Measurements from ENCODE around the gene OR52B2.

DNA sequence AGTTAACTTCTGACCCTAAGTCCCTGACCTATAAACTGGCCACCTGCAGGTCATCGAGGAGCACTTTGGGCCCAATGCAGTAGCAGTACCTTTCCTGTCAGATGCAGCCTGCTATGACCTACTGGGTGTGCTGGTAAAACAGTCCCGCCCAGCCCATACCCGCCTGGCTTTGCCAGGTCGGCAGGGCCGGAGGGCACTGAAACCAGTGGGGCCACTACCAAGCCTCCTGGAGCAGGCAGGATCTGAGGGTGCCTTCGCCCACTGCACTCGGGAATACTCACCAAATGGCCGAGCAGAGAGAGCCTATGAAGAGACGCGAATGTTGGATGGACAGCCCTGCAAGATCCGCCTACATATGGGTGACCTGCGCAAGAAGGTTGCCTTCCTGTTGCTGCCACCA lies 39.7 kb upstream of the OR52B2 start:
- TF ChIP-seq, protein P1, sequence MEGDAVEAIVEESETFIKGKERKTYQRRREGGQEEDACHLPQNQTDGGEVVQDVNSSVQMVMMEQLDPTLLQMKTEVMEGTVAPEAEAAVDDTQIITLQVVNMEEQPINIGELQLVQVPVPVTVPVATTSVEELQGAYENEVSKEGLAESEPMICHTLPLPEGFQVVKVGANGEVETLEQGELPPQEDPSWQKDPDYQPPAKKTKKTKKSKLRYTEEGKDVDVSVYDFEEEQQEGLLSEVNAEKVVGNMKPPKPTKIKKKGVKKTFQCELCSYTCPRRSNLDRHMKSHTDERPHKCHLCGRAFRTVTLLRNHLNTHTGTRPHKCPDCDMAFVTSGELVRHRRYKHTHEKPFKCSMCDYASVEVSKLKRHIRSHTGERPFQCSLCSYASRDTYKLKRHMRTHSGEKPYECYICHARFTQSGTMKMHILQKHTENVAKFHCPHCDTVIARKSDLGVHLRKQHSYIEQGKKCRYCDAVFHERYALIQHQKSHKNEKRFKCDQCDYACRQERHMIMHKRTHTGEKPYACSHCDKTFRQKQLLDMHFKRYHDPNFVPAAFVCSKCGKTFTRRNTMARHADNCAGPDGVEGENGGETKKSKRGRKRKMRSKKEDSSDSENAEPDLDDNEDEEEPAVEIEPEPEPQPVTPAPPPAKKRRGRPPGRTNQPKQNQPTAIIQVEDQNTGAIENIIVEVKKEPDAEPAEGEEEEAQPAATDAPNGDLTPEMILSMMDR (conservative IDR thresholded peaks at IDR 0.05; ENCODE audit: low read depth, low read length): no peak
- TF ChIP-seq EZH2 (IDR thresholded peaks at IDR 0.05; ENCODE audit: borderline replicate concordance, low read depth, low read length, poor library complexity, severe bottlenecking): no peak

Data from A673 (cell line).